ENCODE results near the gene ERMAP. TPM values are rescaled to one million over a fixed set of nuclear protein-coding genes. Genes with fewer than 3 reads are reported as not detected.
A peak's percentile ranks its signal among the peaks of the same experiment; 100 is the strongest.

The ERMAP gene
- total and polyA plus RNA-seq, 2 donors from 2014 or later, result 5.4 to 13.3 TPM

GRCh38 chr1:42844592-42845140 lies 27.7 kb downstream of the ERMAP start:
- H3K36me3 ChIP-seq (ENCODE audit: control insufficient read depth in 2 of 3, insufficient read depth in 3 of 3, low read length in 3 of 3), result peaks cover 2 to 6% (median 5%) of the 10 kb centered on the region in 3 donors
- H3K27me3 ChIP-seq (ENCODE audit: control insufficient read depth, insufficient read depth, low read length), result no peaks in the 10 kb centered on the region
- intact Hi-C loops (cut with DNase I), result no loop called here
- H3K9ac ChIP-seq (ENCODE audit: low read length in 3 of 3), result no peak overlapping the region
- H3K4me3 ChIP-seq (ENCODE audit: low read length in 3 of 3), result no peak overlapping the region
- no peak for FAIRE-seq
- no peak for DNase-seq
- no peak for TF ChIP-seq CTCF (IDR thresholded peaks at IDR 0.05; ENCODE audit: borderline replicate concordance, extremely low read depth, insufficient read depth)
- peaks cover 0 to 9% (median 6%) of the 10 kb centered on the region in 3 donors for H3K4me1 ChIP-seq (ENCODE audit: control insufficient read depth in 2 of 3, insufficient read depth in 2 of 3, low read depth in 1 of 3, low read length in 3 of 3)
- no peaks in the 10 kb centered on the region for H3K9me3 ChIP-seq (ENCODE audit: control insufficient read depth in 2 of 3, insufficient read depth in 1 of 3, low read length in 3 of 3)
- H3K27ac ChIP-seq (ENCODE audit: low read depth in 2 of 2, low read length in 2 of 2), result no peak overlapping the region

- H3K36me3 ChIP-seq (ENCODE audit: control insufficient read depth in 2 of 3, insufficient read depth in 3 of 3, low read length in 3 of 3), result peaks cover 5 to 7% (median 6%) of the 10 kb centered on the region in 3 donors
- H3K4me1 ChIP-seq (ENCODE audit: control insufficient read depth in 2 of 3, insufficient read depth in 2 of 3, low read depth in 1 of 3, low read length in 3 of 3), result peaks cover 0 to 9% (median 6%) of the 10 kb centered on the region in 3 donors
- no peak for DNase-seq
- H3K9ac ChIP-seq (ENCODE audit: low read length in 3 of 3), result no peak overlapping the region
- intact Hi-C loops (cut with DNase I), result no loop called here
- TF ChIP-seq CTCF (IDR thresholded peaks at IDR 0.05; ENCODE audit: borderline replicate concordance, extremely low read depth, insufficient read depth), result no peak
- H3K27me3 ChIP-seq (ENCODE audit: control insufficient read depth, insufficient read depth, low read length), result no peaks in the 10 kb centered on the region
- FAIRE-seq, result no peak
- no peak overlapping the region for H3K27ac ChIP-seq (ENCODE audit: low read depth in 2 of 2, low read length in 2 of 2)
- no peaks in the 10 kb centered on the region for H3K9me3 ChIP-seq (ENCODE audit: control insufficient read depth in 2 of 3, insufficient read depth in 1 of 3, low read length in 3 of 3)
- no peak overlapping the region for H3K4me3 ChIP-seq (ENCODE audit: low read length in 3 of 3)
These were observed 28.3 kb downstream of the ERMAP start for GRCh38 chr1:42845193-42845592.

- intact Hi-C loops (cut with DNase I), result no loop called here
- H3K27ac ChIP-seq (ENCODE audit: low read depth in 2 of 2, low read length in 2 of 2), result no peak overlapping the region
These were observed 28.9 kb downstream of the ERMAP start for GRCh38 chr1:42845866-42846256.

More at GRCh38 chr1:42845866-42846256, 28.9 kb downstream of the ERMAP start:
- H3K9me3 ChIP-seq (ENCODE audit: control insufficient read depth in 2 of 3, insufficient read depth in 1 of 3, low read length in 3 of 3), result no peaks in the 10 kb centered on the region
- H3K4me3 ChIP-seq (ENCODE audit: low read length in 3 of 3), result peak overlapping the region; percentile 72 to 90 (median 84)
- FAIRE-seq, result no peak
- no peak for DNase-seq
- peaks cover 5 to 10% (median 6%) of the 10 kb centered on the region in 3 donors for H3K36me3 ChIP-seq (ENCODE audit: control insufficient read depth in 2 of 3, insufficient read depth in 3 of 3, low read length in 3 of 3)
- peaks cover 0 to 9% (median 6%) of the 10 kb centered on the region in 3 donors for H3K4me1 ChIP-seq (ENCODE audit: control insufficient read depth in 2 of 3, insufficient read depth in 2 of 3, low read depth in 1 of 3, low read length in 3 of 3)
- H3K27me3 ChIP-seq (ENCODE audit: control insufficient read depth, insufficient read depth, low read length), result no peaks in the 10 kb centered on the region
- peak overlapping the region in 2 of 3 donors; percentile 60 to 66 for H3K9ac ChIP-seq (ENCODE audit: low read length in 3 of 3)
- TF ChIP-seq CTCF (IDR thresholded peaks at IDR 0.05; ENCODE audit: borderline replicate concordance, extremely low read depth, insufficient read depth), result no peak
